Amniotic epithelial cell (primary cell): ENCODE data around the gene NCAPG2.
"Not testable (repeated sequence)": the region's sequence is repeated elsewhere in the genome, so short reads cannot be mapped to it uniquely, and the experiment has no call there.

Experiments used
- DNase-seq: peaks from one replicate; pipeline ENCODE4 v3.0.0-alpha.2; 2010; ENCODE audit warnings: low read depth

Gene NCAPG2

DNA sequence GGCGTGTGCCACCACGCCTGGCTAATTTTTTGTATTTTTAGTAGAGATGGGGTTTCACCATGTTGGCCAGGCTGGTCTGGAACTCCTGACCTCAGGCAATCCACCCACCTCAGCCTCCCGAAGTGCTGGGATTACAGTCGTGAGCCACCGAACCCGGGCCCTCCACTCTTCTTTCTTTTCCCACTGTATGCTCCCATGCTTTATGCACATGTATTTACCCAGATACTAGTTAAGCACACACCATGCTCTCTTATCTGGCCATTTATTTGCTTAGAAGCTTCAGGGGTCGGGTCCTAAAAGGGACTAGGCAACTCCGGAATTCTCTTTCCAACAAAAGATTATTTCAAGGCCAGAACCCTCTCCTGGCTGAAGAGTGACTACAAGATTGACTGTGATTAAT lies 78.3 kb downstream of the NCAPG2 start:
- not testable (repeated sequence) for DNase-seq

DNA sequence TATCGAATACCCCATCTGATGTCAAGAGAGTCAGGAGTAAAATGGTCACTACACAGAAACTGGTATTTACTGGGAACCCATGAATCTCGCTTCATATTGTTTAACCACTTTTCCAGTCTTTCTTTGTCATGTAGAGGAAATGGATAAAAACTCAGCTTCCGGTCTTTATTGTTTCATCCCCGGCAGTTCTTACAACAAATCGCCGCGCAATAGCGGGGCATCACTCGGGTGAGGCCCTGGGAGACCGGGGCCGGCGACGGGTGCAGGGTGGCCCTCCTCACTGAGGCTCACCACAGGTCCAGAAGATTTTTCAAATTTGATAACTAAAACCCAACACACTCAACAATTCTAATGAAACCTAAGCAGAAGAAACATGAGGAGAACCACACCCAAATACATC lies 81.4 kb downstream of the NCAPG2 start:
- no peak for DNase-seq

DNA sequence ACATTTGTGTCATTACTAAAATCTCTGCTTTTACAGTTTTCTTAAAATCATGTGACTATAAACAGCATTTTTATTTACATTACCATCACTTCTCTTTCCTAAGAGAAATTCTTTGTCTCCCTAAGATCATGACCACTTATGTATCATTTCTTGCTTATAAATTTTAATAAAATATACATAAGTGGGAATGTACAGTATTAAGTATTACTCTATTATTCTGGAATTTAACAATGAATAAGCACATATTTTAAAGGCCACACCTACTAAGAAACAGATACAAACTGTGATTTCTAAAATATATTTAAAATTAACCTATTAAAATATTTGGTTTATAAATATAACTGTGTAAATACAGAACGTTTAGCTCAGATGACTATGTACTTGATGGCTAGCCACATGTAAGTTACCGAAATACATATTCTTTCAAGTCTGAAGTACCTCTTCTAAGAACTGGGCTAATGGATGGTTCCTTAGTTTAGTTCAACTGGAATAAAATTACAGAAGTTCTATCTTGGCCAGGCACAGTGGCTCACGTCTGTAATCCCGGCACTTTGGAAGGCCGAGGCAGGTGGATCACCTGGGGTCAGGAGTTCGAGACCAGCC lies 83.7 kb downstream of the NCAPG2 start:
- no peak for DNase-seq

DNA sequence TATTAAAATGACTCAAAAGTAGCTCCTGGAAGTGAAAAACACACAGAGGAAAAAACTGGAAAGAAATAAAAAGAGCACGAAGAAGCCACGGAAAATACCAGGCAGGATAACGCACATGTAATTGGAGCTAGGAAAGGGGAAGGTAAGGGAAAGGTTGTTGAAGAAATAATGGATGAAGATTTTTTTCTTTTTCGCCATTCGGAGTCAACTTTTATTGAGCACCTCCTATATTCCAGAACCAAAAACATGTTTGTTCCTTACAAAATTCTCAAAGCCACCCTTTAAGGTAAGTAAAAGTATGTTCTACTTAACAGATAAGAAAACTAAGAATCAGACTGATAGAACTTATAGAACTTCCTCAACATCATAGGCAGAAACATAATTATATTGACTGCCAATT lies 84.2 kb downstream of the NCAPG2 start:
- DNase-seq: no peak

DNA sequence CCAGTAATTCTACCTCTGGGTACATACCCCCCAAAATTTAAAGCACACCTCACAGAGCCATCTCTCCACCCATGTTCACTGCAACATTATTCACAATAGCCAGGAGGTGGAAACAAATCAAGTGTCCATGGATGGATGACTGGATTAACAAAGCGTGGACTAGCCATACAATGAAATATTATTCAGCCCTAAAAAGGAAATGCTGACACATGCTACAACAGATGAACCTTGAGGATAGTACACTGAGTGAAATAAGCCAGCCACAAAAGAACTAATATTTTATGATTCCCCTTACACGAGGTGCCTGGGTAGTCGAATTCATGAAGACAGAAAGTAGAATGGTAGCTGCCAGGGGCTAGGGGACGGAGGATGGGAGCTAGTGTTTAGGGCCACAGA lies 85.9 kb downstream of the NCAPG2 start:
- DNase-seq: no peak

DNA sequence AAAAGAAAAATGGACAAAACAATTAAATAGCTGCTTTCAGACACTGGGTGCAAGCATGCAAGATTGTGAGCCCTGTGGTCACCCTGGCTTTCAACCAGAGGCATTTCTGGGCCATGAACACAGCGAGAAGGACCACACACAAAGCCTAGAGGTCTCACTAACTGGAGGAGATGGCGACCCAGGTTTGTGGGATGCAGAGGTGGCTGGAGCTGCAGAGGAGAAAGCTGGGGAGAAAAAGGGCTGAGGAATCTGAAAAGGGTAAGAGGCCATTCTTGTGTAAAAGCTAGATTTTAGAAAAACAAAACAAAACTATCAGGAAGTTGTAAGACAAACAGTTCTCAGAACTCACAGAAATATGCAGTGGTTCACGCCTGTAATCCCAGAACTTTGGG lies 86.9 kb downstream of the NCAPG2 start:
- DNase-seq: peak; percentile 67

DNA sequence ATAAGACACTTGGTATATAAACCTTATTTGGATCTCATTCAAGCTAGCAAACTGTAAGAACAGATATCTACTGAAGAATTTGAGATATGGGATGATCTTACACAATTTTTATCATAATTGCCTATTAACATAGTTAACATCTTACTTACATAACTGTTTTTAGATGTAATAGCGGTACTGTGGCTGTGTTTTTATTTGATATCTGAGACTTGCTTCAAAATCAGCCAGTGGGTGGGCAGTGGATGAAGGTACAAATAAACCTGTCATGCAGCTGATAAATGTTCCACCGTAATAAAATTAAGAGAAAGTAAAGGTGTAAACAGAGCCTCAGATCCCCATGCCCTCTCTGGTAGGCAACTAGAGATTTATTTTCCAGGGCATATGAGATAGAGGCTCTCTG lies 88.6 kb downstream of the NCAPG2 start:
- DNase-seq: peak; percentile 41

DNA sequence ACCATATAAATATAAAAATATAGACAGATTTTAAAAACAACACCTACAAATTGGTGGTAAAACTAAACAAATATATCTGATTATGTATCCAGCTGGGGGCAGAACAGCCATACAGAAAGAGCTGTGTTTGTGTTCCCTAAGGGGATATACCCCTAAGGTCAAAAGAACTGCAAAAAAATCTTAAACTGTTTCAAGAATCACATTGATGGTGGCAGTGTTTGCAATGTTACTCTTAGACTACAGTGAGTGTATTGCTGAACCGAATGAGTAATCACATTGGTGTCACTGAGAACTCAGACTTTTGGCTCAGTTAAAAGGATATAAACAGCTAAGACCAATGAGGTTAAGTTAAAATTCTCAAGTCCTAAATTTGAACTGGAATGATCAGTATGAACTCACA lies 89.9 kb downstream of the NCAPG2 start:
- DNase-seq: peak; percentile 28

DNA sequence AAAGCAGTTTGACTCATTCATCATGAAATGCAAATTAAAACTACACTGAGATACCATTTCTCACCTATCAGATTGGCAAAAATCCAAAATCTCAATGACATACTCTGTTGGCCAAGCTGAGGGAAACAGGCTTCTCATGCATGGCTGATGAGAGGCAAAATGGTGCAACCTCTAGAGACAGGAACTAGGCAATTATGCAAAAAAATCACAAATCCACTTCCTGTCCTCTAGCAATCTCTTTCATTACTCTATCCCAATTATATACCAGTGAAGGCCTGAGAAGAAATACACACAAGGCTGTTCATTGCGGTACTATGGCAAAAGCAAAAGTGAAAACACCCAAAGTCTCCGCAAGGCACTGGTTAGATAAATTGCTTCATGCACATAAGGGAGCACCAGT lies 91.1 kb downstream of the NCAPG2 start:
- DNase-seq: peak; percentile 19

DNA sequence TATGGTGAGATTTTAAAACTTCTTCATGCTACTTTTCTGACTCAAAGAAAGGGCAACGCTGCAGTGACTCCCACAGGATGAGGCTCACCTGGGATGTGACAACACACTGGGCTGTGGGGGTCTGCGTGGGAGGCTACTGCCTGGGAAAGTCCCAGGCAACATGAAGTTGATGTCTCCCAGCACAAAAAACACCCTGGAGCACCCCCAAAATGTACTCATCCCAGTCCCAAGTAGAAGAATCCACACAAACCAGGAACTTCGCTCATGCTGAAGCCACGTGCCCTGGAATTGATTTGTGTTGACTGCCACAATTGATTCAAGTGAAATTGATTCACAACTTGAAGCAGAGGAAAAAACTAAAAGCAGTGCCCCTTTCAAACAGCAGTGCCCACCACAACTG lies 92.1 kb downstream of the NCAPG2 start:
- no peak for DNase-seq

DNA sequence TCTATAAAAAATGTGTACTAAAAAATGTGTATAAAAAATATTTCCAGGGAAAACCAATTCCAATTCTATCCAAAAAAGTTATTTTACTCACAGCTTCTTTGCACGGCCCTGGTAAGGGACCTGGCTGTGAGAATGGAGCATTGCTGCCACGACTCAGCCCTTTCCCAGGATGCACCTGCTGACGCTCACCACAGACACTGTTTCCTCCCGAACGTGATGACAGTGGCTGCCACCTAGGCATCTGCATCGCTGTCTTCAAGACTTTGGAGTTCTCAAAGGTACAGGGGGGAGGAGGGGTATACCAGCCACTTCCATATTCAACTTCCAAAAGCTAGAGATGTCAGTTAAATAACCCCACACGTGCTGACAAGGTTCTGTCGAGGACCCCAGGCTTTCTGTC lies 93.1 kb downstream of the NCAPG2 start:
- no peak for DNase-seq

DNA sequence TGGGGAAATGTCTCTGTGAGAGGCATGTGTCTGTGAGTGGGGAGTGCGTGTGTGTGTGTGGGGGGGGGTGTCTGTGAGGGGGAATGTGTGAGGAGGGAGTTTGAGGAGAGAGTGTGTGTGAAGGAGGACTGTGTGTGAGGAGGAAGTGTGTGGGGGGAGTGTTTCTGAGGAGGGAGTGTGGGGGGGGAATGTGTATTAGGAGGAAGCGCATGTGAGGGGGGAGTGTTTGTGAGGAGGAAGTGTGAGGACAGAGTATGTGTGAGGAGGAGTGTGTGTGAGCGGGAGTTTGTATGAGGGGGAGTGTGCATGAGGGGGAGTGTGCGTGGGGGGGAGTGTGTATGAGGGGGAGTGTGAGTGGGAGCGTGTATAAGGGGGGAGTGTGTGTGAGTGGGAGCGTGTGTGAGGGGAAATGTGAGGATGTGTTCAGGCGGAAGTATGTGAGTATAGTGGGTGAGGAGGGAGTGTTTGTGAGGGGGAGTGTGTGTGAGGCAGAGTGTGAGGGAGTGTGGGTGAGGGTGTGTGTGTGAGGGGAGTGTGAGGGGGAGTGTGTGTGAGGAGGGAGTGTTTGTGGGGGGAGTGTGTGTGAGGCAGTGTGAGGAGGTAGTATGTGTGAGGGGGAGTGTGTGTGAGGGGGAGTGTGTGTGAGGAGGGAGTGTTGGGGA lies 95.2 kb downstream of the NCAPG2 start:
- no peak for DNase-seq

DNA sequence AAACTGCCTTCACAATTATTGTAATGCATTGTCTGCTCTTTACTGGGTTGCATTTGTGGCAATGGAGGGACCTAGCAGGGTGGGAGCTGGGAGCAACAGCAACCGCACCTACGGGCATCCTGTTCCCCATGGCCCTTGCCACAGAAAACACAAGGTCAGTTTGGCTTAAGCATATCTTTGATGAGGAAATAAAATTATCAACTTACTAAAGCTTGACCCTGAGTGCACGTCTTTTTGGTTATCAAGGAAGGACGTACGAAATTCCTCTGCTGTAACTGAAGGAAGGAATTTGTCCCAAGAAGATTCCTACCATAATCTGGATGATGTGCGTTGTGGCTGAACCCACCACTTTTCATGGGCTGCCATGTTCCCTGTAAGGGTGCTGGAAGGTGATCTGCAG lies 97.0 kb downstream of the NCAPG2 start:
- no peak for DNase-seq

DNA sequence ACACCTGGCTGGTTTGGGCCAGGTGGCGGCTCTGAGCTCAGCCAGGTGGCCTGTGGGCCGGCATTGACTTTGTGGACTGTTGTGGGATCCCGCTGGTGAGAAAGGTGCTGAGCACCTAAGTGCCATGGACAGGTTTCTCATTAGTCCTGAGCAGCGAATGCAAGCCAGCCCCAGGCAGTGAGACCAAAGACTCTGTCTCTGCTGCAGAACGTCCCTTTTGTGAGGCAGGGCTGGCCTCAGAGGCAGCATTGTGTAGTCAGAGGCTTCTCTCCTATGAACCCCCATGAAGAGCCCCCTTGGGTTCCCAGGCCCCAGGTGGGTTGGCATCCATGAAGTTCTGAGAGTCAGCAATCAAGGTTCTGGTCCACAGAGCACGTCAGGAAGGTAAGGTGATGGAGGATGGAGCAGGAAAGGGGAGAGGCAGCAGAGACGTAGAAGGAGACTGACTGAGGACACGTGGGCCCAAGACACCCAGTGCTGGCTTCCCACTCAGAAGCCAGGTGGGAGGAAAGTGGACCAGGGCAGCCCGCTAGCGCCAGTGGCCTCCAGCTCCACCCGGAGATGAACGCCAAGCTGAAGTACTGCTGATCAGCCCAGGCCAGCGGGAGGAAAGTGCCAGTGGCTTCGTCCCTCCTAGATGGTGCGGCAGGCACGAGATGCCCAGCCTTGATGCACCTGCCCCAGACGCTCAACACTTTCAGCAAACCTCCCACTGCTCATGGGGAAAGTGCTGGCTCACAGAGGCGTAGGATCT lies 97.8 kb downstream of the NCAPG2 start:
- DNase-seq: no peak

DNA sequence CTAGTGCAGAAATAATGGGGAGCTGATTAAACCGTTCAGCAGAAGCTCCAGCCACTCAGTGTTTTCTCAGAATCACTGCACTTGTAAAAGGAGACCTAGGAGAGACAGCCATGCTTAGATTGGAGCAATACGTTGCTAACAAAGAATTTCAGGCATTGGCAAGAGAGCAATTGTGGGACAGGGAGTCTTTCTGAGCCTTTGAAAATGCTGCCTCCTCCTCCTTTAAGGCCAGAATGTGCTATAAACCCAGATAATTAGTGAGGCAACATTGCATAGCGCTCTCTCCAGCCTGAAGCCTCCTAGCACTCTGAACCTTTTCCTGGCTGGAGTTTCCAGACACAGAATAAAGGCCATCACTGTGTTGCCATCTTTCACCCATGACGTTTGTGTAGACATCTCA lies 98.5 kb downstream of the NCAPG2 start:
- DNase-seq: peak; percentile 72

DNA sequence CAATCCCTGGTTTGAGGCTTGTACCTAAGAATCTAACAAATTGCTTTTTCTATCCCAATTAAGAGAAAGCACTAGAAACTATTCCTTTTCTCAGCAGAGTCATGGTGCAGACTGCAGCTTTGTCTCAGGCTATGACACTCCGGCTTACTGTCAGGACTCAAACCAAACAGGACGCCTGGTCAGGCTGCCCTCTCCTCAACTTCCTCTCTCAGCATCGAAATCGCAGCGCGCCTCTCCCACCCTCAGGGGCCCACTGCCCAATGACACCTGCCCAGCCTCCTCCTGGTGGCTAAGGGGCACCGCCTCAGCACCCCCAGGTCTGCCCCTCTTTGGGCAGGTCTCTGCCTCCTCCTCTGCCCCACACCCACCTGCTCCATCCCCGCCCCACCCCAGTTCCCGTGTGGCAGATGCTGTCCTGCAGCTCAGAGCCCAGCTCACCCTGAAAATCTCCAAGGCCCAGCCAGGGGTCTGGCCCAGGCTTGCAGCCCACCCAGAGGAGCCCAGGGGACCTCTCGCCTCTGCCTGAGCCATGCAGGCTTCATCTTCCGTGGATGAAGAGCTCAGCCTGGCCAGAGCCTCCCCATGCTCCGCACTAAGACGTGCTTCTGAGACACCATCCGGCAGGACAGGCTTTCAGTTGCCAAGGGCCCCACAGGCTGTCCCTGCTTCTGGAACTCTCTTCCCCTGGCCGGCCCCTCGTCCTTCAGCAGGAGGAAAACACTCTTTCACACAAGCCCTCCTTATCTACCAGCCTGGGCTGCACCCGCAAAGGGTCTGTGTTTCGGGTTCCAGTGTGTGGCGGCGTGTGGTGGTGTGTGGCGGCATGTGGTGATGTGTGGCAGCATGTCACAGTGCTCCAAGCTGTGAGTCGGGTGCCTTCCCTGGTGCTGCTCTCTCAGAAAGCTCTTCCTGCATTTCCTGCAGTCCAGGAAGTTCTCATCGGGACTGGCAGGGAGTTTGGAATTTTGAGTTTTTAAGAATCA lies 100.5 kb downstream of the NCAPG2 start:
- DNase-seq: no peak

DNA sequence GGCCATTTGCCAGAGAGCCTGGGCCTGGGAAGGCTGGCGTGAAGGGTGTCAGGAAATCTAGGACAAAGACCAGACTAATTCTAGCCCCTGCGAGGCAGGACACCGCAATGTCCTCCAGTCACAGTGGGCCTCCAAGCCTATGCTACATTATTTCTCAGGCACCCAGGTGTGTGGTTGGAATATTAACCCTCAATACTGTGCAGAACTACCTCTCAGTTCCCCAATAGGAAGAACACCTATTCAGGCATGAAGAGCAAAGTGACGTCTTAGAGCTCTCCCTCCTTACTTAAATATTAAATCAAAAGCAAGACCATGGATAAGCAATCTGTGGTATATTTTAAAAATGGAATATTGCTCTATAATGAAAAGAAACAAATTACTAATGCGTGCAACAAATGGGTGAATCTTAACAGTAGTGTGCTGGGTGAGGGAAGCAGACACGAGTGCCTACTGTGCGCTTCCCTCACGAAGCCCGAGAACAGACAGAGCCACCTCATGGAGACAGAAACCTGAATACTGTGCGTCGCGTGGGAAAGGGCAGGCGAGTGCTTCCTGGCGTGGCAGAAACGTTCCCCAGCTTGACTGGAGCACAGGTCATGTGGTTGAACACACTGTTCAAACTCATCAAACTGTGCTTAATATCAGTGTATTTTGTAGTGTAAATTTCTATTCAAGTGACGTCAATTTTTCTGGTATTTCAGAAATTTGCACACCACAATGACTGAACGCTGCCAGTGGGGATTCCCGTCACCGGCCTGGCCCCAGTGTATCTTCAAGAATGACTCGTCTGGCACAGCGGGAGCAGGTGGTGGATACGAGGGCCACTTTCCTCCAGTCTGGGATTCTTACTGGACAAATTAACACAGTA lies 101.5 kb downstream of the NCAPG2 start:
- no peak for DNase-seq

DNA sequence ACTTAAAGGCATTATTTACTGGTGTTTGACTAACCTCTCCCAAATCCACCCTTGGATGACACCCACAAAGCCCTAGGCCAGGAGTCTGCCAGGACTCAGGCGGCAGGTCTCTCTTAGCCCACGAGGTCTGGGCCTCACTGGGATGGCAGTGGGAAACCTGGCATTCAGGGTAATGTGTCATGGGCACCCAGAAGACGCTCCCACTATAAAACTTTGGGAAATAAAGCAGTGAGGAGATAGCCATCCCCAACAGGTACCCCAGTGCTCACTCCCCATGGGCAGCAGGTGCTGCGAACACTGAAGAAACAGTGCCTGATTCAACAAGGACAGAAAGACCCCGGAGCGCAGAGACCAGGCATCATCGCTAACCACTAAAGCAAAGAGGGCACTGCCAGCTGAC lies 102.6 kb downstream of the NCAPG2 start:
- no peak for DNase-seq

DNA sequence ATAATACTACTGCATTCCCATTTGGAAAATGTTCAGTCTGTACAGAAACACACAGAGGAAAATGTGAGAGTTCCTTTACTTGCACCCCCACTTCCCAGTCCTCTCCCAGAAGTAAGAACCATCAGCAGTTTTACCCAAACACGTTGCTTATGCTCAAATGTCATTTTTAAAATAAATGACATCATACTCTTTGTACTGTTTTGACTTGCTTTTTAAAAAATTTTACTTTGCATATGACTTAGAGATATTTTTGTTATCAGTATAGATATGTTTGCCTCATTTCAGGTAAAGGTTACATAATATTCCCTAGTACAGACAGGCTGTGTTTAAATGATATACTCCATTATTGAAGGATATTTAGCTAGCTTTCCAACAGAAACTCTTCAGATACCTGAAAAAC lies 103.5 kb downstream of the NCAPG2 start:
- DNase-seq: no peak

DNA sequence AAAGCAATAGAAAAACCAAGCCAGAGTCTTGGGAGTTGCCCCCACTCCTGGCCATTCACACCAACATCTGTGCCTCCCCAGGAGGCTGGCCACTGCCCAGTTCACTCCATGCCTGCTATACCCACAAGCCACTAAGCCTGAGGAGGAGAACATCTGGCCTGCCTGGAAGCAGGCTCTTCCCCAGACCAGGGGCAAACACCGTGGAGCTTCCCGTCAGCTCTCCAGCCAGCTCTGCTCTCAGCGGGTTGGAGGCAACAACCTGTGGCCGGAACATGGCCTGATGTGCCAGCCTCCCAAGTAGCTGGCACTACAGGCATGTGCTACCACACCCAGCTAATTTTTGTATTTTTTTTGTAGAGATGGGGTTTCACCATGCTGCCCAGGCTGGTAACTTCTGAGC lies 107.9 kb downstream of the NCAPG2 start:
- DNase-seq: no peak

DNA sequence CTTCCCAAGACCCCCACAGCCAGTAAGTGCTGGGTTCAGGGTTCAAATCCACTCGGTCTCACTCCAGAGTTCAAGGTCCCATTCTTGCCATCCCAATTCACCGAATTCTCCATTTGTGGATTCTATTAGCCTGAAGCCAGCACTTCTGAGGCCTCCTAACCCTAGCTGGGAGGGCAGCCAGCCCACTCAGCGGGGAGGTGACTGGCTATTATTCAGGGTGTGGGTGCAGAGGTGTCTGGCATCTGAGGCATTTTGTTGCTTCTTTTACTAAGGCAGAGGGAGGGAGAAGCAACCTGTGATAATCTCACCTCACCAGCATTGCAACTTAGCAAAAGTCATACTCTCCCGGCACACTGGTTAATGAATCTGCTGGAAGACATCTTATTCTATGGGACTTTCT lies 108.3 kb downstream of the NCAPG2 start:
- no peak for DNase-seq
